ENCODE measurements around the gene TCEAL4.
"Not testable (repeated sequence)": the region's sequence is repeated elsewhere in the genome, so short reads cannot be mapped to it uniquely, and the experiment has no call there.

TCEAL4 gene

GRCh38 chrX:103585411-103586313 lies at the start of gene TCEAL4:
Gene TCEAL4, plus strand, starts transcription at chrX:103585515. Its CDS starts 1,161 bp downstream, at chrX:103586676.
- DNase-seq, result no peak

DNA sequence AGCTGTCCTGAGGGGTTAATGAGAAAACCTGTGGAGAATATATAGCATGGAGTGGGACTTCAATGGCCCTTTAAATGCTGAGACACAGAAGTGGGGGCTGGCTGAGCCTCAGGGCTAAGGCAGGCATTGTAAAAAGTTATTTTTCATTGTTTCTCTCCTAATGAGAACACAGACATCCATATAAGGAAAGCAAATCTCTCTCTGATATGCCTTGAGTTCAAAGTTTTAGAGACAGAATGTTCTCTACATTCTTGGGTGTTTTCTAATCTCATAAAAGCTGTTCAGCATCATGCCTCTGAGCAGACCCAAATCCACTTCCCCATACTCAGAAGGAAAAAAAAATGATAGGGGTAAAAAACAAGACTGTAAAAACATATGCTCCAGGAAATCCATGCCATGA lies 49.2 kb upstream of the TCEAL4 start:
- DNase-seq, result no peak

GRCh38 chrX:103536732-103537131 lies 48.6 kb upstream of the TCEAL4 start:
- DNase-seq, result no peak

DNA sequence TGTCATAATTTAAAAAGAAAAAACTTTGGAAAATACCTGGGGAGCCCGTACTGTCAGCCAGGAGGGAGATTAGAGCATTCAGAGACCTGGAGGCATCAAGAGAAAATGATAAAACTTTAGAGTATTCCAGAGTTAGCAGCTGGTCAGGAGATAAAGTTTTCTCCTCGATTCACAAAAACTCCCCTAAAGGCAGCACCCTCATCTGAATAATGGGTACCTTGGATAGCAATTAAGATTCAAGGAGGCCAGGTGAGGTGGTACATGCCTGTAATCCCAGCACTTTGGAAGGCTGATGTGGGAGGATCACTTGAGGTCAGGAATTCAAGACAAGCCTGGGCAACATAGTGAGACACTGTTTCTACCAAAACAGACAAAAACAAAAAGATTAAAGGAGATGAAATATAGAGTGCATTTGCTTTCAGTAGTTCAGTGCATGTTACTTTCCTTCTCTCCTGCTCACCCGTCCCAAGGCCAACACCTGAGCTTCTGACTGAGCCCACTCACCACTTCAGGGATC lies 47.4 kb upstream of the TCEAL4 start:
- no peak for DNase-seq

DNA sequence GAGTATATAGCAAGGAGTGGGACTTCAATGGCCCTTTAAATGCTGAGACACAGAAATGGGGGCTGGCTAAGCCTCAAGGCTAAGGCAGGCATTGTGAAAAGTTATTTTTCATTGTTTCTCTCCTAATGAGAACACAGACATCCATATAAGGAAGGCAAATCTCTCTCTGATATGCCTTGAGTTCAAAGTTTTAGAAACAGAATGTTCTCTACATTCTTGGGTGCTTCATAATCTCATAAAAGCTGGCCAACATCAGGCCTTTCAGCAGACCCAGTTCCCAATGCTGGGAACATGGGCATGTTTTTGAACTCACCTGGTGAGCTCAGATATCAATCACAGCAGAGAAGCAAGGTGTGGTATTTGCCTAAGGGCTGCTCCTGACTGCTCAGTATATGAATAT lies 46.6 kb upstream of the TCEAL4 start:
- no peak for DNase-seq

- DNase-seq, result no peak
These were observed 45.6 kb upstream of the TCEAL4 start for GRCh38 chrX:103539695-103540094.

DNA sequence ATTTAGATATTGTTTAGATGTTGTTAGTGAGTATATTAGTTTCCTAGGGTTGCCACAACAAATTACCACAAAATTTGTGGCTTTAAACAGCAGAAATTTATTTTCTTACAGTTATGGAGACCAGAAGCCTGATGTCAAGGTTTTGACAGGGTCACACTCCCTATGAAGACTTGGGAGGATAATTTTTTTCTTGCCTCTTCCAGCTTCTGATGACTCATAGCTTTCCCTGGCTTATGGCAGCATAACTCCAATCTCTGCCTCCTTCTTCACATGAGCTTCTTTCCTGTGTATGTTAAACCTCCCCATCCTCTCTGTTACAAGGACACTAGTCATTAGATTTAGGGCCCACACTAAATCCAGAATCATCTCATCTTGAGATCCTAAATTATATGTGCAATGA lies 45.2 kb upstream of the TCEAL4 start:
- DNase-seq, result no peak

DNA sequence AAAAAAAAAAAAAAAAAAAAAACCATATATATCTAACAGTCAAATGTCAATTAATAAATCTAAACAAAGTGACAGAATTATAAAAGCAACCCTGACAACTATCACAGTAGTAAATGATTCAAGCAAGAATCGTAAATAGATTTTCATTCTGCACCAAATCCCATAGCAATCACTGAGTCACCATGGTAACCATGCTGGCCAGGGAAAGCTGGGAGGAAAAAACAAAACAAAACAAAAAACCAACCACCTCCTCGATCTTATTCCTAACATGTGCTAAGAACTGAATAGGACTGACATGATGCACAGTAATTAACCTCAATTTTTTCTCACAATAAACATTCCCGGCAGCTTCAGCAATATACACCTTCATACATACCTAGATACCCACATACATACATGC lies 35.4 kb upstream of the TCEAL4 start:
- no peak for DNase-seq

- DNase-seq, result no peak
These were observed 34.8 kb upstream of the TCEAL4 start for GRCh38 chrX:103550415-103551051.

DNA sequence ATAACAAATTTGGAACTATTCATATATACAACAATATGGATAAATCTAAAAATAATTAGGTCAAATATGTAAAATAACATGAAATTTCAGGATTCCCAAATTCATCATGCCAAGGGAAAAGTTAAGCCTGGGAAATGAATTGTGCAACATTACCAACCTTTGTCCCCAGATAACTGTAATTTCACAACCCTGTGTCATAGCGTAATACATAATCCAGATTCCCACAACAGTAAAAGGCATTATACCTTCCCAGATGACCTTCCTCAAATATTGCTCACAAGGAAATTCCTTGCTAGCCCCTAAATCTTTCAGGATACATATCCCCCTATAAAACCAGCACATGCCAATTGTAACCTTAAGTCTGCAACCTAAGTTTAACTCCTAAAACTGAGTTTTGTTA lies 33.1 kb upstream of the TCEAL4 start:
- DNase-seq, result no peak

- DNase-seq, result no peak
These were observed 30.5 kb upstream of the TCEAL4 start for GRCh38 chrX:103554687-103555424.

DNA sequence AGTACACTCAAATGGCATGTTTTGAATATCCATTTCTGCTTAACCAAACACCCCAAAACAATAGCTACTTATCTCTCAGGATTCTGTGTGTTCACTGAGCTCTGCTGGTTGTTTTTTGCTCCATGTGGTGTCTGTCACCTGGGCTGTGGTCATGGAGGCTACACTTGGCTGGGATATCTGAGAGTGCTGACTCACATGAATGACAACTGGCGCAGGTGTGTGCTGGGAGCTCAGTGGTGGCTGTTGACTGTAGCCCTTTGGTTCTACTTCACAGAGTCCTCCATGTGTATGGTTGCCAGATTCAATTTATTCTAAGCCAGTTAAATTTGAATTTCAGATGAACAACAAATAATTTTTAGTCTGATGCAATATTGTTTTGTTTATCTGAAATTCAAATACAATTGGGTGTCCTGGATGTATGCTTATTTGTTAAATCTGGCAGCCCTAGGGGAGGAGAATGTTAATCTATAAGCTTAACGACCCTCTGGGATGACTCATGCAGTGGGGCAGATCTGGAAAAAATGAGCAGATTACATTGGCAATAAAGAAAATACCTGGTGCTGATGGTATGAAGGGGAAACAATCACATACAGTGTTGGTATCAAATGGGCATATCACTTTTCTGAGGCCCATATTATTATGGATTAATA lies 28.2 kb upstream of the TCEAL4 start:
- no peak for DNase-seq

- no peak for DNase-seq
These were observed 25.1 kb upstream of the TCEAL4 start for GRCh38 chrX:103560256-103560655.

- DNase-seq, result no peak
These were observed 22.5 kb upstream of the TCEAL4 start for GRCh38 chrX:103562801-103563200.

GRCh38 chrX:103565197-103565596 lies 20.1 kb upstream of the TCEAL4 start:
- no peak for DNase-seq

- DNase-seq, result no peak
These were observed 19.6 kb upstream of the TCEAL4 start for GRCh38 chrX:103565752-103566151.

GRCh38 chrX:103571121-103571520 lies 14.2 kb upstream of the TCEAL4 start:
- DNase-seq, result no peak

DNA sequence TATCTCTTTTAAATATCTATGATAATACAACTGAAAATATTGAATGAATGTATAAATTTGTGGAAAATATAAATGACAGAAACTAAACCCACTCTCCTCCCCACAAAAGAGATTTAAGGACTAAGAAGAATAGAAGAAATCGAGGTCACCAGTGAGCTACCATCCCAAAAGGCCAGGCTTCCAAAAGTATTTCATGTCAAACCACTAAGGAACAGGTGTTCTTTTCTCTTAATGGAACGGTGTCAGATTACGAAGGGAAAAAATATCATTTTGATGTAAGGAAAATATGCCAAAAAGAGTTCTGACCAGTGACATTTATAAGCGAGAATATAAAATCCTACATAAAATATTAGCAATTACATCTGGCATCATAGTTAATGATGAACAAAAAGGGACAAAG lies 13.6 kb upstream of the TCEAL4 start:
- no peak for DNase-seq

DNA sequence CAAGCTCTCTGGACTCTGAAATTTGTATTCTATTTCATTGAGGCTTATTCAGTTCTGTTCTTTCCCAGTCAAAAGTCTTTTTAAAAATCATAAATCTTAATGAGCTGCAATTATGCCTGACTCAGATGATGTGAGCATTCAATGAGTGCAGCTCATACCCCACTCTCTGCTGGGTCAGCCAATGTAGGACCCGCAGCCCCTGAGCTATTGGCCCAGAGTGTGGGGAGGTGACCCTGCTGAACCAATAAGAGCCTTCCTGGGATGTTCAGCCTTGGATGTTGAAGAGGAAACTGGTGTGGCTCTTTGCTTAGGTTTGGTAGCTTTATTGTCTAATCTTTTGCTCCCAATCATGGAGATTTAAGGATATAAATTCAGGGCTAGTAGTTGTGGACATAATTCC lies 12.1 kb upstream of the TCEAL4 start:
- no peak for DNase-seq

DNA sequence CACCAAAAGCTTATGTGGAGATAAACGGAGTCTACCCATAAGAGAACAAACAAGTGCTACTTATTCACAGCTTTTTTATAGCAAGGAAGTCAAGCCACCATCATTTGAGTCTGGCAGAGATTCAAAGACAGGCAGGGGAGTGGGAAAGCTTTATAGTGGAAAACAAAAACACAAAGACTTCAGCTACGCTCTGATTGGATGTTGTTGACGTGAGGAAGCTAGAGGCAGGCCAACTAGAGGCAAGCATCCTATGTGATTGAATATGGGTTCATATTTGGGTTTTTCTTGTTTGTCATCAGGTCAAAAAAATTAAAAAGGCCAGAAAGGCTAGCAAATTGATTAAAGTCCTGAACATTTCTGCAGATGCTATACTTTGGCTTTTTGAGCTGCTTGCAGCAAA lies 719 bp upstream of the TCEAL4 start:
- no peak for DNase-seq

DNA sequence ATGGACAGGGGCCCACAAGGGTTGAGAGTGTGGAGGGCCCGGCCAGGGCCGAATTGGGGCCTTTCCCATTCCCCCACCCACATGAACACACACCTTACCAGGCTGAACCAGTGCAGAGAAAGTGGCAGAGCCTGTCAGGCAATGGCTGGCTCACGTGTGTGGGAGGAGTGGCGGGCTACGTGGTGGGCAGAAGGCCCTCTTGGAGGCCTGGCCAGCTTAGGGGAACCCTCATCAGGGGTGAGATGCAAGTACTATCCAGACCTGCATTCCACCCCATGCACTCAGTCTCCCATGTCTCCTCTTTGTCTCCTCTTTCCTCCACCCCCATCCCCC lies 965 bp downstream of the TCEAL4 start:
- no peak for DNase-seq

DNA sequence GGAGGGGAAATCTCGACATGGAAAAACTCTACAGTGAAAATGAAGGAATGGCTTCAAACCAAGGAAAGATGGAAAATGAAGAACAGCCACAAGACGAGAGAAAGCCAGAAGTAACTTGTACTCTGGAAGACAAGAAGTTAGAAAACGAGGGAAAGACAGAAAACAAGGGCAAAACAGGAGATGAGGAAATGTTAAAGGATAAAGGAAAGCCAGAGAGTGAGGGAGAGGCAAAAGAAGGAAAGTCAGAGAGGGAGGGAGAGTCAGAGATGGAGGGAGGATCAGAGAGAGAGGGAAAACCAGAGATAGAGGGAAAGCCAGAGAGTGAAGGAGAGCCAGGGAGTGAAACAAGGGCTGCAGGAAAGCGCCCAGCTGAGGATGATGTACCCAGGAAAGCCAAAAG lies 1.3 kb downstream of the TCEAL4 start:
- DNase-seq, result no peak

DNA sequence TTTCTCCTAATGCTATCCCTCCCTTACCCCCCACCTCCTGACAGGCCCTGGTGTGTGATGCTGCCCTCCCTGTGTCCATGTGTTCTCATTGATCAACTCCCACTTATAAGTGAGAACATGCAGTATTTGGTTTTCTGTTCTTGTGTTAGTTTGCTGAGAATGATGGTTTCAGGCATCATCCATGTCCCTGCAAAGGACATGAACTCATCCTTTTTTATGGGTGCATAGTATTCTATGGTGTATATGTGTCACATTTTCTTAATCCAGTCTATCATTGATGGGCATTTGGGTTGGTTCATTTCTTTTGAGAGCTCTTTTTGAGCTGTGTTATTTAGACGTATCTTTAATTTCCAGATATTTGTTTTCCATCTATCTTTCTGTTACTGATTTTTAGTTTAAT lies 7.0 kb downstream of the TCEAL4 start:
- DNase-seq, result not testable (repeated sequence)

Data from NCI-H1048 (cell line).